ENCODE results near the gene CEP290. TPM values are rescaled to one million over a fixed set of nuclear protein-coding genes. Genes with fewer than 3 reads are reported as not detected.

The CEP290 gene
- total RNA-seq, 1 experiment from 2014 or later, result 9.6 TPM

- ChIA-PET CTCF (no interaction called here), POLR2A (no interaction called here)
- H3K4me1 Mint-ChIP-seq, result peaks cover 37% of the 10 kb centered on the region
- no peak overlapping the region for H3K4me3 Mint-ChIP-seq
- no peaks in the 10 kb centered on the region for H3K36me3 Mint-ChIP-seq
- no peaks in the 10 kb centered on the region for H3K27me3 Mint-ChIP-seq (ENCODE audit: low read depth)
- DNase-seq (ENCODE audit: low spot score), result no peak
- H3K9me3 Mint-ChIP-seq, result no peaks in the 10 kb centered on the region
- ATAC-seq, result no peak
- no peak for TF ChIP-seq ARID4B (CRISPR knock-in tag; IDR thresholded peaks at IDR 0.05; ENCODE audit: borderline replicate concordance)
- TF ChIP-seq ATF1 (CRISPR knock-in tag; IDR thresholded peaks at IDR 0.05), result no peak
- no peak for TF ChIP-seq NFYB (CRISPR knock-in tag; conservative IDR thresholded peaks at IDR 0.05; ENCODE audit: low read depth)
- TF ChIP-seq PRDM15 (CRISPR knock-in tag; IDR thresholded peaks at IDR 0.05), result no peak
- TF ChIP-seq TEAD4 (CRISPR knock-in tag; IDR thresholded peaks at IDR 0.05), result no peak
- no peak for TF ChIP-seq ZNF281 (CRISPR knock-in tag; IDR thresholded peaks at IDR 0.05)
- TF ChIP-seq NR2C2 (CRISPR knock-in tag; IDR thresholded peaks at IDR 0.05), result no peak
- TF ChIP-seq ZNF263 (CRISPR knock-in tag; IDR thresholded peaks at IDR 0.05; ENCODE audit: low read depth), result no peak
- TF ChIP-seq SMAD4 (CRISPR knock-in tag; IDR thresholded peaks at IDR 0.05), result no peak
- H3K27ac Mint-ChIP-seq, result no peak overlapping the region
Observed at GRCh38 chr12:88153959-88154358, 12.1 kb upstream of the CEP290 start.

GRCh38 chr12:88150063-88150462 is 8.2 kb upstream of the CEP290 start:
- no peaks in the 10 kb centered on the region for H3K36me3 Mint-ChIP-seq
- DNase-seq (ENCODE audit: low spot score) (no peak), ATAC-seq (no peak)
- TF ChIP-seq HMGXB4 (CRISPR knock-in tag; IDR thresholded peaks at IDR 0.05) (no peak), ZNF121 (CRISPR knock-in tag; IDR thresholded peaks at IDR 0.05) (no peak), PREB (CRISPR knock-in tag; IDR thresholded peaks at IDR 0.05; ENCODE audit: borderline replicate concordance) (no peak)
- ChIA-PET CTCF (no interaction called here), POLR2A (interaction anchor here (1.0 kb wide), 1 partner anchor 8 kb away, joined by 3 read pairs; no protein-coding TSS in a partner anchor)
- H3K4me1 Mint-ChIP-seq, result peaks cover 36% of the 10 kb centered on the region
- H3K27ac Mint-ChIP-seq, result no peak overlapping the region
- H3K9me3 Mint-ChIP-seq, result no peaks in the 10 kb centered on the region
- no peaks in the 10 kb centered on the region for H3K27me3 Mint-ChIP-seq (ENCODE audit: low read depth)
- no peak overlapping the region for H3K4me3 Mint-ChIP-seq

Data from WTC11 (cell line).